MCF 10A (cell line): ENCODE data around the gene RGS7. TPM values are rescaled to one million over a fixed set of nuclear protein-coding genes. Genes with fewer than 3 reads are reported as not detected.
A peak's percentile ranks its signal among the peaks of the same experiment; 100 is the strongest.

Experiments
- BruUV-seq: library from RNA; stranded (reverse); fragments of 400-500 nt; replicated peaks from 2 replicates; lab custom pipeline; 2021; lab: Mats Ljungman, UMichigan
- CTCF ChIA-PET: fragments of 300-600 bp; sonication (Branson Sonifier 250); formaldehyde crosslinking; extraction: SDS; loops from one replicate; lab custom pipeline; 2021; ENCODE audit warnings: antibody characterized with exemption, inconsistent platforms; lab: Yijun Ruan, JAX
- POLR2A ChIA-PET: fragments of 300-600, 350-650 bp; sonication (Branson Sonifier 250); formaldehyde crosslinking; extraction: SDS; loops from one replicate; lab custom pipeline; 2020; ENCODE audit warnings: antibody characterized with exemption, inconsistent platforms; lab: Yijun Ruan, JAX
- DNase-seq: peaks from one replicate; pipeline ENCODE4 v3.0.0-alpha.2; 2018; ENCODE audit not compliant: unreplicated experiment
- H3K27ac Mint-ChIP-seq: one replicate; pipeline ENCODE4 v1.8.0; 2022; ENCODE audit warnings: mild to moderate bottlenecking, low read depth, mixed read lengths; ENCODE audit not compliant: unreplicated experiment
- H3K27me3 Mint-ChIP-seq: one replicate; pipeline ENCODE4 v1.8.0; 2022; ENCODE audit warnings: mixed read lengths; ENCODE audit not compliant: insufficient read depth, unreplicated experiment
- H3K36me3 Mint-ChIP-seq: one replicate; pipeline ENCODE4 v1.8.0; 2022; ENCODE audit warnings: mild to moderate bottlenecking, moderate library complexity, mixed read lengths; ENCODE audit not compliant: insufficient read depth, unreplicated experiment
- H3K4me1 Mint-ChIP-seq: one replicate; pipeline ENCODE4 v1.8.0; 2022; ENCODE audit warnings: mixed read lengths; ENCODE audit not compliant: insufficient read depth, unreplicated experiment
- H3K4me3 Mint-ChIP-seq: one replicate; pipeline ENCODE4 v1.8.0; 2022; ENCODE audit warnings: mild to moderate bottlenecking, moderate library complexity, mixed read lengths; ENCODE audit not compliant: unreplicated experiment
- H3K9me3 Mint-ChIP-seq: one replicate; pipeline ENCODE4 v1.8.0; 2022; ENCODE audit warnings: mixed read lengths; ENCODE audit not compliant: unreplicated experiment
- intact Hi-C: fragments of 100-400 bp; cut with micrococcal nuclease; formaldehyde crosslinking; loops from 2 replicates; pipeline ENCODE4 v1.14.1; 2022
- total RNA-seq: library from RNA; stranded (reverse); gene quantifications from 2 replicates; pipeline ENCODE4 v1.2.3, GENCODE V29; 2022
- TF ChIP-seq, protein P1 (sequence below): fragments of 200-600 bp; IDR thresholded peaks from one replicate; pipeline ENCODE4 v1.8.0; 2022; ENCODE audit warnings: antibody characterized with exemption, mild to moderate bottlenecking; ENCODE audit not compliant: unreplicated experiment

RGS7 gene
- total RNA-seq, 1 experiment from 2014 or later = 0.42 TPM

- no TSS peak for BruUV-seq
These were observed 32.4 kb upstream of the RGS7 start for GRCh38 chr1:241389400-241389799.

GRCh38 chr1:241387216-241387615 lies 30.2 kb upstream of the RGS7 start:
- H3K27me3 Mint-ChIP-seq = no peaks in the 10 kb centered on the region
- CTCF ChIA-PET = interaction anchor here (0.7 kb wide), 1 partner anchor 10 kb away, joined by 3 read pairs; no protein-coding TSS in a partner anchor
- H3K36me3 Mint-ChIP-seq = no peaks in the 10 kb centered on the region
- H3K9me3 Mint-ChIP-seq = no peaks in the 10 kb centered on the region
- no peak for DNase-seq
- POLR2A ChIA-PET = no interaction called here
- TF ChIP-seq, protein P1, sequence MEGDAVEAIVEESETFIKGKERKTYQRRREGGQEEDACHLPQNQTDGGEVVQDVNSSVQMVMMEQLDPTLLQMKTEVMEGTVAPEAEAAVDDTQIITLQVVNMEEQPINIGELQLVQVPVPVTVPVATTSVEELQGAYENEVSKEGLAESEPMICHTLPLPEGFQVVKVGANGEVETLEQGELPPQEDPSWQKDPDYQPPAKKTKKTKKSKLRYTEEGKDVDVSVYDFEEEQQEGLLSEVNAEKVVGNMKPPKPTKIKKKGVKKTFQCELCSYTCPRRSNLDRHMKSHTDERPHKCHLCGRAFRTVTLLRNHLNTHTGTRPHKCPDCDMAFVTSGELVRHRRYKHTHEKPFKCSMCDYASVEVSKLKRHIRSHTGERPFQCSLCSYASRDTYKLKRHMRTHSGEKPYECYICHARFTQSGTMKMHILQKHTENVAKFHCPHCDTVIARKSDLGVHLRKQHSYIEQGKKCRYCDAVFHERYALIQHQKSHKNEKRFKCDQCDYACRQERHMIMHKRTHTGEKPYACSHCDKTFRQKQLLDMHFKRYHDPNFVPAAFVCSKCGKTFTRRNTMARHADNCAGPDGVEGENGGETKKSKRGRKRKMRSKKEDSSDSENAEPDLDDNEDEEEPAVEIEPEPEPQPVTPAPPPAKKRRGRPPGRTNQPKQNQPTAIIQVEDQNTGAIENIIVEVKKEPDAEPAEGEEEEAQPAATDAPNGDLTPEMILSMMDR = no peak
- intact Hi-C loops = no loop called here
- H3K27ac Mint-ChIP-seq = no peak overlapping the region
- H3K4me1 Mint-ChIP-seq = peaks cover 9% of the 10 kb centered on the region
- BruUV-seq = no TSS peak
- H3K4me3 Mint-ChIP-seq = no peak overlapping the region

More at GRCh38 chr1:241389400-241389799, 32.4 kb upstream of the RGS7 start:
- Mint-ChIP-seq H3K4me3 (no peak overlapping the region), H3K27ac (no peak overlapping the region), H3K36me3 (no peaks in the 10 kb centered on the region), H3K4me1 (peaks cover 11% of the 10 kb centered on the region), H3K9me3 (no peaks in the 10 kb centered on the region), H3K27me3 (no peaks in the 10 kb centered on the region)
- ChIA-PET CTCF (interaction anchor here (0.8 to 1.5 kb wide), 3 partner anchors 23 to 422 kb away, joined by 3 to 4 read pairs (median 4); no protein-coding TSS in a partner anchor), POLR2A (interaction anchor here (0.8 kb wide), 1 partner anchor 12 kb away, joined by 3 read pairs; no protein-coding TSS in a partner anchor)
- no peak for DNase-seq
- TF ChIP-seq, protein P1 = no peak
- intact Hi-C loops = no loop called here

DNA sequence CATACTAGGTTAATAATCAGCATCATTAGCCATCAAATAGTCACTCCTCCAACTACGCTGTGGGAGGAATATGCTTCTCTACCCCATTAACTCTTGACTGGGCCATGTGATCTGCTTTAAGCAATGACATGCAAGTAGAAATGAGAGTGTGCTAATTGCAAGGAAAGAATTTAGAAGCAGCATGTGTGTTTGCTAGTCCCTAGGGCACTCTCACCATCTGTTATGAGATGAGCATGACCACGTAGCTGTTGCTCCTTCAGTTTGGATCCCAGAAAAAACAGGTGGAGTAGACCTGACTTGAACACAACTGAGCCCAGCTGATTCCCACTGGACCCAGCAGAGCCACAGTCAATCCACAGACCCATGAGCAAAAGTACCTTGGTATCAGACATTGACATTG lies 19.7 kb upstream of the RGS7 start:
- intact Hi-C loops = no loop called here
- no peaks in the 10 kb centered on the region for H3K27me3 Mint-ChIP-seq
- H3K36me3 Mint-ChIP-seq = no peaks in the 10 kb centered on the region
- peaks cover 6% of the 10 kb centered on the region for H3K4me1 Mint-ChIP-seq
- ChIA-PET POLR2A (interaction anchor here (1.0 kb wide), 1 partner anchor 18 kb away, joined by 3 read pairs; no protein-coding TSS in a partner anchor), CTCF (interaction anchor here (0.6 to 1.8 kb wide), 4 partner anchors 9 to 644 kb away, joined by 3 to 5 read pairs (median 4); no protein-coding TSS in a partner anchor)
- no peaks in the 10 kb centered on the region for H3K9me3 Mint-ChIP-seq
- no TSS peak for BruUV-seq
- H3K4me3 Mint-ChIP-seq = no peak overlapping the region
- no peak overlapping the region for H3K27ac Mint-ChIP-seq
- no peak for DNase-seq
- TF ChIP-seq, protein P1 = no peak

- H3K4me1 Mint-ChIP-seq = peaks cover 6% of the 10 kb centered on the region
- POLR2A ChIA-PET = no interaction called here
- no peak overlapping the region for H3K4me3 Mint-ChIP-seq
- H3K36me3 Mint-ChIP-seq = no peaks in the 10 kb centered on the region
- BruUV-seq = no TSS peak
- no peaks in the 10 kb centered on the region for H3K27me3 Mint-ChIP-seq
- CTCF ChIA-PET = no interaction called here
- intact Hi-C loops = no loop called here
- no peaks in the 10 kb centered on the region for H3K9me3 Mint-ChIP-seq
- no peak overlapping the region for H3K27ac Mint-ChIP-seq
- peak; percentile 42 for DNase-seq
- TF ChIP-seq, protein P1 = no peak
These were observed 18.9 kb upstream of the RGS7 start for GRCh38 chr1:241375886-241376285.
